PFSK-1 (cell line): ENCODE results near the gene RGS18.

Experiments
- FOXP2 ChIP-seq: optimal IDR thresholded peaks from 2 replicates; pipeline ENCODE3; 2011; ENCODE audit warnings: borderline replicate concordance, control low read depth, inconsistent platforms; ENCODE audit not compliant: insufficient read depth; ENCODE audit errors: extremely low read length, extremely low read depth
- POLR2AphosphoS5 ChIP-seq: IDR thresholded peaks from 2 replicates; pipeline ENCODE4 v1.6.1; 2012; ENCODE audit warnings: low read depth, mild to moderate bottlenecking, control low read depth, low read length, moderate library complexity
- REST ChIP-seq, 2 experiments: IDR thresholded peaks; 2 replicates each; pipeline versions ENCODE4 v1.6.1 to v1.8.0; 2011 to 2012; ENCODE audit warnings: low read depth in 2 of 2, low read length in 2 of 2, control low read depth in 1 of 2, inconsistent platforms in 1 of 2, mild to moderate bottlenecking in 1 of 2, moderate library complexity in 1 of 2; ENCODE audit not compliant: insufficient read depth in 1 of 2
- SIN3A ChIP-seq: IDR thresholded peaks from 2 replicates; pipeline ENCODE4 v1.6.1; 2012; ENCODE audit warnings: mild to moderate bottlenecking, low read length, moderate library complexity, borderline replicate concordance; ENCODE audit not compliant: insufficient read depth
- TAF1 ChIP-seq: IDR thresholded peaks from 2 replicates; pipeline ENCODE4 v1.6.1; 2012; ENCODE audit warnings: low read length, control low read depth, borderline replicate concordance; ENCODE audit not compliant: insufficient read depth

The RGS18 gene

DNA sequence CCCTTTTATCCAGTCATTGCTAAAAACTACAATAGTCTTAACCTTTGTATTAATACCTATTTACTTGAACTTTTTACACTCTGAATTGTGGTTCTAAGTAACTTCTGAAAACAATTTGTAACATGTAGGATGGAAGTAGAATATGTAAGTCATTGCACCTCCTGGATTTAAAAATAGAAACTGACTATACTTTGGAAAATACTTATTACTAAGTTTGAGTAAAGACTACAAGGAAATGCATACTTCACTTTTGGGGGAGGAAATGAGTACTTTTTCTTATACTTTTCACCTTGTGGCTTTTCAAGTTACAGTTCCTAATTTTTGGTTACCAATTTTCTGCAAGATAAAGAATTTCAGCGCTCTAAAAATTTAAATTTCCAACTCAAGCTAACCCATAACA, 8.7 kb downstream of the RGS18 start:
- TF ChIP-seq FOXP2, result no peak
- no peak for TF ChIP-seq TAF1
- no peak for TF ChIP-seq REST (IDR thresholded peaks at IDR 0.05; ENCODE audit: insufficient read depth in 1 of 2, low read depth in 2 of 2, low read length in 2 of 2)
- TF ChIP-seq POLR2AphosphoS5, result no peak
- no peak for TF ChIP-seq SIN3A

DNA sequence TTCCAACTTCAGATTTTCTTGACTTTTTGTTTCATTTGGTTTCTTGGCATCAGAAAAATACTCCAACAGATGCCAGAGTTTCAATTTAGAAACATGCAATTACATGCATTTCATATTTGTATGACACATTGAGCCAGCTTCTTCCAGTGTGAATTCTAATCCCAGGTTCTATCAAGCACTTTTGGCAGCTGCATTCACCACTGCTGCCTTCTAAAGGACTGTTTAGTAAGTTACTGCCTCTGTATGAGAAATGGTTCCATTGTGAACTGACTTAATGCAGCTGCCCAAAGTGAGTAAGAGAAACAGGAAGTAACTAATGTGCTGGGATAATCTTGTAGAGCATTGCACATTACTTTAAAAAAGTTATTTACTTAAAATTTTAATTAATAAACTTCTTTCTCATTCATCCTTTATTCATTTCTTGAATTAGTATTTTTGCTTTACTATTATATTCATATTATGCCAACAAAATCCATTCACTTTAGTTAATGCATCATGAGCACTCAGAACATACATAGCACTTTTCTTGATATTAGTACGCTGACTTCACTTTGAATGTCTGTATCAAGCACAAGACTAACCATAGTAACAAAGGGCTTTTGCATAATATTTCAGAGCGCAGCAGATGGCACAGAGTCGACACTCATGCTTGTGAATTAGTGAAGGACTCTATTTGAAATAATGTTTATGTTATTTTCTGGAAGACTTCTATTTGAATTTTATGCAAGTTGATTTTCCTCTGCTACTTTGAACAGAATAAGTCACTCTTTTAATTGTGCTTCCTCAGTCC, 9.8 kb downstream of the RGS18 start:
- no peak for TF ChIP-seq TAF1
- no peak for TF ChIP-seq SIN3A
- no peak for TF ChIP-seq POLR2AphosphoS5
- TF ChIP-seq FOXP2, result no peak
- no peak for TF ChIP-seq REST (IDR thresholded peaks at IDR 0.05; ENCODE audit: insufficient read depth in 1 of 2, low read depth in 2 of 2, low read length in 2 of 2)

- TF ChIP-seq REST (IDR thresholded peaks at IDR 0.05; ENCODE audit: insufficient read depth in 1 of 2, low read depth in 2 of 2, low read length in 2 of 2) (no peak), POLR2AphosphoS5 (no peak)
These were observed 10.7 kb downstream of the RGS18 start for GRCh38 chr1:192168964-192169363.

DNA sequence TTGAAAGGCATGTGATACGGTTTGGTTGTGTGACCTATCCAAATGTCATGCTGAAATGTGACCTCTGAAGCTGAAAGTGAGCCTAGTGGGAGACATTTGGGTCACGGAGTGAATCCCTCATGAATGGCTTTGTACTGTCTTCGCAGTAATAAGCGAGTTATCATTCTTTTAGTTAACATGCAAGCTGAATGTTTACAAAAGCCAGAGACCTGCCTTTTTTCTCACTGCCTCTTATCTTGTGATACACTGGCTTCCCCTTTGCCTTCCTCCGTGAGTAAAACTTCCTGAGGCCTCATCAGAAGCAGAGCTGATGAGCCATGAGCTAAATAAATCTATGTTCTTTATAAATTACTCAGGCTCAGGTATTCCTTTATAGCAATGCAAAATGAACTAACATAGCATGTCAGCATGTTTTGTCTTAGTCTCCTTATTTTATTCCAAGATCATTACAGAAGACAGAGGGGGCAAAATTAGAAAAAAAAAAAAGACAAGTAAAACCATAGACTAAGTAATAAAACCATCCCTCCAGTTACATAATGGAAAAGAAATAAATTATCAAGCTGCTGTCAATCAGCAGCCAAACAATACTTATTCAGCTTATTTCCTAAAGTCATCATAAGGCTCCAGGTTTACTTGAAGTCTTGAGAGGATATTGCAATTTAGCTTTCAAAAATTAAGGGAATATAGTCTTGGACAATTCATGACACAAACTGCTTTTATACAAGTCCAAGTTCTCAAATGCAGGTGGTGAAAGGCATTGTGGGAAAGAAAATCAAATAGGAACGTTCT, 12.1 kb downstream of the RGS18 start:
- no peak for TF ChIP-seq REST (IDR thresholded peaks at IDR 0.05; ENCODE audit: insufficient read depth in 1 of 2, low read depth in 2 of 2, low read length in 2 of 2)
- TF ChIP-seq TAF1, result no peak
- no peak for TF ChIP-seq FOXP2
- no peak for TF ChIP-seq SIN3A
- TF ChIP-seq POLR2AphosphoS5, result no peak
